SK-N-SH treated with all-trans-retinoic acid at 6 μM for 48 hours (cell line): Measurements from ENCODE around the gene KCNK15.

Experiments
- CSDC2 ChIP-seq: fragments of 250-450 bp; sonication (Bioruptor Pico); IDR thresholded peaks from 2 replicates; pipeline ENCODE4 v1.5.0; 2020; ENCODE audit warnings: mild to moderate bottlenecking, moderate library complexity
- RARB ChIP-seq: fragments of 250-450 bp; sonication (Bioruptor Pico); IDR thresholded peaks from 2 replicates; pipeline ENCODE4 v1.8.0; 2021; ENCODE audit warnings: mild to moderate bottlenecking, moderate library complexity
- SNAI2 ChIP-seq: fragments of 250-450 bp; sonication (Bioruptor Pico); IDR thresholded peaks from 2 replicates; pipeline ENCODE4 v1.5.0; 2020; ENCODE audit warnings: mild to moderate bottlenecking, moderate library complexity
- ZFP3 ChIP-seq: fragments of 250-450 bp; sonication (Bioruptor Pico); IDR thresholded peaks from 2 replicates; pipeline ENCODE4 v1.5.0; 2020; ENCODE audit warnings: mild to moderate bottlenecking, moderate library complexity
- ZNF8 ChIP-seq: fragments of 450-650 bp; formaldehyde crosslinking; IDR thresholded peaks from 2 replicates; pipeline ENCODE4 v1.5.0; 2020; ENCODE audit warnings: mild to moderate bottlenecking, moderate library complexity
- TF ChIP-seq, protein P1 (sequence below): fragments of 250-450 bp; sonication (Bioruptor Pico); IDR thresholded peaks from 2 replicates; pipeline ENCODE4 v1.8.0; 2020; ENCODE audit warnings: mild to moderate bottlenecking, moderate library complexity, borderline replicate concordance
- TF ChIP-seq, protein P2 (sequence below): fragments of 250-450 bp; sonication (Bioruptor Pico); IDR thresholded peaks from 2 replicates; pipeline ENCODE4 v1.5.1; 2020; ENCODE audit warnings: low read depth, mild to moderate bottlenecking, moderate library complexity
- TF ChIP-seq, protein P3 (sequence below): fragments of 250-450 bp; sonication (Bioruptor Pico); IDR thresholded peaks from 2 replicates; pipeline ENCODE4 v1.5.0; 2020; ENCODE audit warnings: mild to moderate bottlenecking, moderate library complexity
- TF ChIP-seq, protein P4 (sequence below): fragments of 250-450 bp; sonication (Bioruptor Pico); IDR thresholded peaks from 2 replicates; pipeline ENCODE4 v1.5.1; 2021; ENCODE audit warnings: mild to moderate bottlenecking, moderate library complexity
- TF ChIP-seq, protein P5 (sequence below): fragments of 250-450 bp; sonication (Bioruptor Pico); IDR thresholded peaks from 2 replicates; pipeline ENCODE4 v1.8.0; 2021; ENCODE audit warnings: low read depth, mild to moderate bottlenecking, moderate library complexity, borderline replicate concordance

DNA sequence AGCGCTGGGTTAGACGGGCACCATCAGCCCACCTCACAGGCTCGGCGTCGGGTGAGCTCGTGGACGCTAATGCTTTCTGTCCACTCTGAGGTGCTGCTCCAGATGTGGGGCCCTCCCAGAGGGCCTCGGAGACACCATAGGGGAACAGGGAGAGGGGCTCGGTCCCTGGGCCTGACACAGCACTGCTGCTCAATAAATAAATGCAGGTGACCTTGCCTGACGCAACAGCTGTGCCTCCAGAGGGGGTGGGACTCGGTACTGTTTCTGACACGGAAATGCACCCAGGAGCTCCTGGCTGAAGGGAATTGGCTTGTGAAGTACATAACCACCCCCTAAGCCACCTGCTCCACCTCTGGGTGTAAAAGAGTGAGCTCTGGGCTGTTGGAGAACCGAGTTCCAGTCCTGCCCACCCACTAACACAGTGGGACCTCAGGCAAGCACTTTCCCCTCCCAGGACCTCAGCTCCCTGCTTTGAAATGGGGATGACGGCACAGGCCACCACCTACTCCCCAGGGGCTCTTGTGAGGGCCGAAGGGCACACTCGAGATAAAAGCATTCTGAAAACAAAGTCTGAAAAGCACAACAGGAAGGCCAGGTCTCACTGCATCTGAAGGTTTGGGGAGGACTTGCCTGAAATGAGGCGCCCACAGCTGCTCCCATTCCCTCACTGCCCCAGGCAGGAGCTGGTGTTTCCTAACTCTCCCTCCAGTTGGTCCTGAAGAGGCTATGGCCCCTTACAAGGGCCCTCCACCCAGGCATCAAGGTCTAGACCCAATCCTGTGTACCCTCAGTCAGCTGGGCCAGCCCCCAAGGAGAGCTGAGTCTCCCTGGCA lies 6.7 kb downstream of the KCNK15 start:
- TF ChIP-seq ZFP3 (CRISPR knock-in tag) (no peak), ZNF8 (CRISPR knock-in tag) (no peak), RARB (CRISPR knock-in tag) (no peak), CSDC2 (CRISPR knock-in tag) (no peak), SNAI2 (CRISPR knock-in tag) (no peak)
- TF ChIP-seq, protein P1, sequence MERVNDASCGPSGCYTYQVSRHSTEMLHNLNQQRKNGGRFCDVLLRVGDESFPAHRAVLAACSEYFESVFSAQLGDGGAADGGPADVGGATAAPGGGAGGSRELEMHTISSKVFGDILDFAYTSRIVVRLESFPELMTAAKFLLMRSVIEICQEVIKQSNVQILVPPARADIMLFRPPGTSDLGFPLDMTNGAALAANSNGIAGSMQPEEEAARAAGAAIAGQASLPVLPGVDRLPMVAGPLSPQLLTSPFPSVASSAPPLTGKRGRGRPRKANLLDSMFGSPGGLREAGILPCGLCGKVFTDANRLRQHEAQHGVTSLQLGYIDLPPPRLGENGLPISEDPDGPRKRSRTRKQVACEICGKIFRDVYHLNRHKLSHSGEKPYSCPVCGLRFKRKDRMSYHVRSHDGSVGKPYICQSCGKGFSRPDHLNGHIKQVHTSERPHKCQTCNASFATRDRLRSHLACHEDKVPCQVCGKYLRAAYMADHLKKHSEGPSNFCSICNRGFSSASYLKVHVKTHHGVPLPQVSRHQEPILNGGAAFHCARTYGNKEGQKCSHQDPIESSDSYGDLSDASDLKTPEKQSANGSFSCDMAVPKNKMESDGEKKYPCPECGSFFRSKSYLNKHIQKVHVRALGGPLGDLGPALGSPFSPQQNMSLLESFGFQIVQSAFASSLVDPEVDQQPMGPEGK (CRISPR knock-in tag): no peak
- TF ChIP-seq, protein P2, sequence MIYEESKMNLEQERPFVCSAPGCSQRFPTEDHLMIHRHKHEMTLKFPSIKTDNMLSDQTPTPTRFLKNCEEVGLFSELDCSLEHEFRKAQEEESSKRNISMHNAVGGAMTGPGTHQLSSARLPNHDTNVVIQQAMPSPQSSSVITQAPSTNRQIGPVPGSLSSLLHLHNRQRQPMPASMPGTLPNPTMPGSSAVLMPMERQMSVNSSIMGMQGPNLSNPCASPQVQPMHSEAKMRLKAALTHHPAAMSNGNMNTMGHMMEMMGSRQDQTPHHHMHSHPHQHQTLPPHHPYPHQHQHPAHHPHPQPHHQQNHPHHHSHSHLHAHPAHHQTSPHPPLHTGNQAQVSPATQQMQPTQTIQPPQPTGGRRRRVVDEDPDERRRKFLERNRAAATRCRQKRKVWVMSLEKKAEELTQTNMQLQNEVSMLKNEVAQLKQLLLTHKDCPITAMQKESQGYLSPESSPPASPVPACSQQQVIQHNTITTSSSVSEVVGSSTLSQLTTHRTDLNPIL (CRISPR knock-in tag): no peak
- TF ChIP-seq, protein P3, sequence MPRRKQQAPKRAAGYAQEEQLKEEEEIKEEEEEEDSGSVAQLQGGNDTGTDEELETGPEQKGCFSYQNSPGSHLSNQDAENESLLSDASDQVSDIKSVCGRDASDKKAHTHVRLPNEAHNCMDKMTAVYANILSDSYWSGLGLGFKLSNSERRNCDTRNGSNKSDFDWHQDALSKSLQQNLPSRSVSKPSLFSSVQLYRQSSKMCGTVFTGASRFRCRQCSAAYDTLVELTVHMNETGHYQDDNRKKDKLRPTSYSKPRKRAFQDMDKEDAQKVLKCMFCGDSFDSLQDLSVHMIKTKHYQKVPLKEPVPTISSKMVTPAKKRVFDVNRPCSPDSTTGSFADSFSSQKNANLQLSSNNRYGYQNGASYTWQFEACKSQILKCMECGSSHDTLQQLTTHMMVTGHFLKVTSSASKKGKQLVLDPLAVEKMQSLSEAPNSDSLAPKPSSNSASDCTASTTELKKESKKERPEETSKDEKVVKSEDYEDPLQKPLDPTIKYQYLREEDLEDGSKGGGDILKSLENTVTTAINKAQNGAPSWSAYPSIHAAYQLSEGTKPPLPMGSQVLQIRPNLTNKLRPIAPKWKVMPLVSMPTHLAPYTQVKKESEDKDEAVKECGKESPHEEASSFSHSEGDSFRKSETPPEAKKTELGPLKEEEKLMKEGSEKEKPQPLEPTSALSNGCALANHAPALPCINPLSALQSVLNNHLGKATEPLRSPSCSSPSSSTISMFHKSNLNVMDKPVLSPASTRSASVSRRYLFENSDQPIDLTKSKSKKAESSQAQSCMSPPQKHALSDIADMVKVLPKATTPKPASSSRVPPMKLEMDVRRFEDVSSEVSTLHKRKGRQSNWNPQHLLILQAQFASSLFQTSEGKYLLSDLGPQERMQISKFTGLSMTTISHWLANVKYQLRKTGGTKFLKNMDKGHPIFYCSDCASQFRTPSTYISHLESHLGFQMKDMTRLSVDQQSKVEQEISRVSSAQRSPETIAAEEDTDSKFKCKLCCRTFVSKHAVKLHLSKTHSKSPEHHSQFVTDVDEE: no peak
- TF ChIP-seq, protein P4, sequence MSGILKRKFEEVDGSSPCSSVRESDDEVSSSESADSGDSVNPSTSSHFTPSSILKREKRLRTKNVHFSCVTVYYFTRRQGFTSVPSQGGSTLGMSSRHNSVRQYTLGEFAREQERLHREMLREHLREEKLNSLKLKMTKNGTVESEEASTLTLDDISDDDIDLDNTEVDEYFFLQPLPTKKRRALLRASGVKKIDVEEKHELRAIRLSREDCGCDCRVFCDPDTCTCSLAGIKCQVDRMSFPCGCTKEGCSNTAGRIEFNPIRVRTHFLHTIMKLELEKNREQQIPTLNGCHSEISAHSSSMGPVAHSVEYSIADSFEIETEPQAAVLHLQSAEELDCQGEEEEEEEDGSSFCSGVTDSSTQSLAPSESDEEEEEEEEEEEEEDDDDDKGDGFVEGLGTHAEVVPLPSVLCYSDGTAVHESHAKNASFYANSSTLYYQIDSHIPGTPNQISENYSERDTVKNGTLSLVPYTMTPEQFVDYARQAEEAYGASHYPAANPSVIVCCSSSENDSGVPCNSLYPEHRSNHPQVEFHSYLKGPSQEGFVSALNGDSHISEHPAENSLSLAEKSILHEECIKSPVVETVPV (CRISPR knock-in tag): no peak
- TF ChIP-seq, protein P5, sequence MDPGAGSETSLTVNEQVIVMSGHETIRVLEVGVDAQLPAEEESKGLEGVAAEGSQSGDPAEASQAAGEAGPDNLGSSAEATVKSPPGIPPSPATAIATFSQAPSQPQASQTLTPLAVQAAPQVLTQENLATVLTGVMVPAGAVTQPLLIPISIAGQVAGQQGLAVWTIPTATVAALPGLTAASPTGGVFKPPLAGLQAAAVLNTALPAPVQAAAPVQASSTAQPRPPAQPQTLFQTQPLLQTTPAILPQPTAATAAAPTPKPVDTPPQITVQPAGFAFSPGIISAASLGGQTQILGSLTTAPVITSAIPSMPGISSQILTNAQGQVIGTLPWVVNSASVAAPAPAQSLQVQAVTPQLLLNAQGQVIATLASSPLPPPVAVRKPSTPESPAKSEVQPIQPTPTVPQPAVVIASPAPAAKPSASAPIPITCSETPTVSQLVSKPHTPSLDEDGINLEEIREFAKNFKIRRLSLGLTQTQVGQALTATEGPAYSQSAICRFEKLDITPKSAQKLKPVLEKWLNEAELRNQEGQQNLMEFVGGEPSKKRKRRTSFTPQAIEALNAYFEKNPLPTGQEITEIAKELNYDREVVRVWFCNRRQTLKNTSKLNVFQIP (CRISPR knock-in tag): no peak
